Measurements from ENCODE around the gene CBFA2T3. TPM values are rescaled to one million over a fixed set of nuclear protein-coding genes. Genes with fewer than 3 reads are reported as not detected.

The CBFA2T3 gene
- total RNA-seq, 1 experiment from 2014 or later: 2.9 TPM

DNA sequence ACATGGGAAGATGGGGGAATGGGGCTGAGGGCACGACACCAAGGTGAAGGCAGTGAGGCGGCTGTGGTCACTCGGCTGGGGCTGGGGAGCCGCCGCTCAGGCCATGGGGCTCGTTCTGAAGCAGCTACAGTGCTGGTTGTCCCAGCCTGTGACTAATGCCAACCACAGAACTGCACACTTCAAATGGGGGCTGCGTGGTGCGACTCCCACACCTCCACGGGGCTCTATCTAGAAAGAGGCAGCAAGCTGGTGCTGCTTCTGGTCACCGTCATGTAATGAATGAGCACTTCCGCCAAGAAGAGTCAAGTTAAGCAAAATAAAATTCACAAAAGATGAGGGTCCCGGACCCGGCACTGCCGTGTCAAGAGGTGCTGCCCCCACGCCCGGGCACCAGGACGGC, 140.2 kb downstream of the CBFA2T3 start:
- Histone ChIP-seq H3K18ac (ENCODE audit: insufficient read length, low read depth, low read length) (no peak overlapping the region), H3K4me1 (ENCODE audit: insufficient read depth, low read length) (no peaks in the 10 kb centered on the region), H4K20me1 (ENCODE audit: control insufficient read depth, insufficient read depth, insufficient read length) (no peaks in the 10 kb centered on the region), H3K23ac (ENCODE audit: insufficient read length, low read depth, low read length) (no peak overlapping the region), H3K56ac (ENCODE audit: insufficient read length, low read depth, low read length) (no peak overlapping the region), H3K4me2 (ENCODE audit: insufficient read depth, insufficient read length, low read length) (no peak overlapping the region), H2BK20ac (ENCODE audit: low read depth, low read length, poor library complexity, severe bottlenecking) (no peak overlapping the region), H3K14ac (ENCODE audit: insufficient read depth, low read length) (no peak overlapping the region), H2AFZ (ENCODE audit: low read length) (no peak overlapping the region), H3T11ph (ENCODE audit: low read length) (no peak overlapping the region), H3K27me3 (ENCODE audit: insufficient read depth, low read length) (no peaks in the 10 kb centered on the region), H3K9me3 (ENCODE audit: control insufficient read depth, low read depth, low read length) (no peaks in the 10 kb centered on the region), H3K23me2 (ENCODE audit: insufficient read length, low read depth, low read length, poor library complexity, severe bottlenecking) (no peaks in the 10 kb centered on the region), H4K91ac (ENCODE audit: insufficient read length, low read depth, low read length) (no peak overlapping the region), H3K79me2 (ENCODE audit: insufficient read depth, low read length) (no peaks in the 10 kb centered on the region), H3K4ac (ENCODE audit: low read depth, low read length) (no peak overlapping the region), H3K9ac (ENCODE audit: extremely low read depth, insufficient read length, low read length) (no peak overlapping the region), H2BK12ac (ENCODE audit: insufficient read length, low read depth, low read length) (no peak overlapping the region), H2BK5ac (ENCODE audit: insufficient read length, low read length) (no peak overlapping the region), H2AK5ac (ENCODE audit: insufficient read length, low read length) (no peak overlapping the region), H4K5ac (ENCODE audit: insufficient read length, low read depth, low read length) (no peak overlapping the region), H3K27ac (ENCODE audit: insufficient read length, low read depth, low read length) (no peak overlapping the region), H2BK120ac (ENCODE audit: low read depth, low read length, poor library complexity, severe bottlenecking) (no peak overlapping the region), H4K8ac (replicated peaks; ENCODE audit: insufficient read length, low read depth, low read length) (no peak overlapping the region), H3K79me1 (ENCODE audit: insufficient read depth, low read depth, low read length, poor library complexity, severe bottlenecking) (no peaks in the 10 kb centered on the region), H2BK15ac (ENCODE audit: low read depth, low read length) (no peak overlapping the region)
- Mint-ChIP-seq H3K27me3 (ENCODE audit: low read depth) (no peaks in the 10 kb centered on the region), H3K27ac (peak overlapping the region in 1 of 3 experiments; percentile 64; a peak in 1 of 7 replicates), H3K36me3 (ENCODE audit: insufficient read depth in 1 of 3, low read depth in 3 of 3) (peaks cover 4 to 16% (median 13%) of the 10 kb centered on the region in 3 experiments; a peak in 6 of 7 replicates), H3K4me3 (no peak overlapping the region), H3K4me1 (no peaks in the 10 kb centered on the region), H3K9me3 (no peaks in the 10 kb centered on the region)
- TF ChIP-seq, protein P1, sequence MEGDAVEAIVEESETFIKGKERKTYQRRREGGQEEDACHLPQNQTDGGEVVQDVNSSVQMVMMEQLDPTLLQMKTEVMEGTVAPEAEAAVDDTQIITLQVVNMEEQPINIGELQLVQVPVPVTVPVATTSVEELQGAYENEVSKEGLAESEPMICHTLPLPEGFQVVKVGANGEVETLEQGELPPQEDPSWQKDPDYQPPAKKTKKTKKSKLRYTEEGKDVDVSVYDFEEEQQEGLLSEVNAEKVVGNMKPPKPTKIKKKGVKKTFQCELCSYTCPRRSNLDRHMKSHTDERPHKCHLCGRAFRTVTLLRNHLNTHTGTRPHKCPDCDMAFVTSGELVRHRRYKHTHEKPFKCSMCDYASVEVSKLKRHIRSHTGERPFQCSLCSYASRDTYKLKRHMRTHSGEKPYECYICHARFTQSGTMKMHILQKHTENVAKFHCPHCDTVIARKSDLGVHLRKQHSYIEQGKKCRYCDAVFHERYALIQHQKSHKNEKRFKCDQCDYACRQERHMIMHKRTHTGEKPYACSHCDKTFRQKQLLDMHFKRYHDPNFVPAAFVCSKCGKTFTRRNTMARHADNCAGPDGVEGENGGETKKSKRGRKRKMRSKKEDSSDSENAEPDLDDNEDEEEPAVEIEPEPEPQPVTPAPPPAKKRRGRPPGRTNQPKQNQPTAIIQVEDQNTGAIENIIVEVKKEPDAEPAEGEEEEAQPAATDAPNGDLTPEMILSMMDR (conservative IDR thresholded peaks at IDR 0.05): no peak
- DNase-seq: no peak
- WGBS (ENCODE audit: extremely low coverage, insufficient read length, low lambda C conversion rate): no CpG with 5 or more reads among the region's 17 CpGs

All from H9 (cell line).